ENCODE measurements around the gene DARS1.

DNA sequence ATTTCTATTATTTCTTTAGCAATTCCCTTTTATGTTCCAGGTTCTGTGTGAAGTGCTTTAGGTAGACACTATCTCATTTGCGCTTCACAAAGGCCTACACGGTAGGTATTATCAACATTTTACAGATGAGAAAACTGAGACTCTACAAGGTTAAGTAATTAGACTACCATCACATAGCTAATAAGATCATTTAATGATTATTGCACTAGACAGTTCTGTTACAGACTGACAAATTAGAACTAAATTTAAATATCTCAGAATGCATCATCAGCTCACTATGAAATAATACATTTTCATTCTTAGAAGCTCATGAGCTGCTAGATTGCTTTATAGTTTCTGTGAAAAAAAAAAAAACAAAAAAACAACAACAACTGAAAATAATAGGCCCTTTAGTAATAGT, 37.9 kb downstream of the DARS1 start:
- TF ChIP-seq, protein P1, sequence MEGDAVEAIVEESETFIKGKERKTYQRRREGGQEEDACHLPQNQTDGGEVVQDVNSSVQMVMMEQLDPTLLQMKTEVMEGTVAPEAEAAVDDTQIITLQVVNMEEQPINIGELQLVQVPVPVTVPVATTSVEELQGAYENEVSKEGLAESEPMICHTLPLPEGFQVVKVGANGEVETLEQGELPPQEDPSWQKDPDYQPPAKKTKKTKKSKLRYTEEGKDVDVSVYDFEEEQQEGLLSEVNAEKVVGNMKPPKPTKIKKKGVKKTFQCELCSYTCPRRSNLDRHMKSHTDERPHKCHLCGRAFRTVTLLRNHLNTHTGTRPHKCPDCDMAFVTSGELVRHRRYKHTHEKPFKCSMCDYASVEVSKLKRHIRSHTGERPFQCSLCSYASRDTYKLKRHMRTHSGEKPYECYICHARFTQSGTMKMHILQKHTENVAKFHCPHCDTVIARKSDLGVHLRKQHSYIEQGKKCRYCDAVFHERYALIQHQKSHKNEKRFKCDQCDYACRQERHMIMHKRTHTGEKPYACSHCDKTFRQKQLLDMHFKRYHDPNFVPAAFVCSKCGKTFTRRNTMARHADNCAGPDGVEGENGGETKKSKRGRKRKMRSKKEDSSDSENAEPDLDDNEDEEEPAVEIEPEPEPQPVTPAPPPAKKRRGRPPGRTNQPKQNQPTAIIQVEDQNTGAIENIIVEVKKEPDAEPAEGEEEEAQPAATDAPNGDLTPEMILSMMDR (IDR thresholded peaks at IDR 0.05; ENCODE audit: low read depth, low read length) = no peak
- no peak for TF ChIP-seq EZH2phosphoT487 (IDR thresholded peaks at IDR 0.05; ENCODE audit: low read depth)
